AG20443 (cell line): Measurements from ENCODE around the gene SLCO4A1.
"Not testable (repeated sequence)": the region's sequence is repeated elsewhere in the genome, so short reads cannot be mapped to it uniquely, and the experiment has no call there.

ENCODE experiments used
- DNase-seq: peaks from one replicate; pipeline ENCODE4 v3.0.0; 2012; ENCODE audit warnings: low spot score, mixed read lengths

Gene SLCO4A1

GRCh38 chr20:62622877-62623487 lies 19.3 kb upstream of the SLCO4A1 start:
- no peak for DNase-seq

GRCh38 chr20:62623488-62624324 lies 18.6 kb upstream of the SLCO4A1 start:
- peak; percentile 98 for DNase-seq

- DNase-seq = no peak
These were observed 18.0 kb upstream of the SLCO4A1 start for GRCh38 chr20:62624325-62624690.

- DNase-seq = no peak
These were observed 17.4 kb upstream of the SLCO4A1 start for GRCh38 chr20:62624719-62625453.

- DNase-seq = no peak
These were observed 16.8 kb upstream of the SLCO4A1 start for GRCh38 chr20:62625516-62625915.

GRCh38 chr20:62625921-62626547 lies 16.3 kb upstream of the SLCO4A1 start:
- no peak for DNase-seq

- DNase-seq = not testable (repeated sequence)
These were observed 14.9 kb upstream of the SLCO4A1 start for GRCh38 chr20:62627425-62627824.

- DNase-seq = peak; percentile 40
These were observed 14.2 kb upstream of the SLCO4A1 start for GRCh38 chr20:62627901-62628612.

- DNase-seq = no peak
These were observed 13.6 kb upstream of the SLCO4A1 start for GRCh38 chr20:62628691-62629090.

- DNase-seq = no peak
These were observed 12.3 kb upstream of the SLCO4A1 start for GRCh38 chr20:62629864-62630470.

- no peak for DNase-seq
These were observed 10.7 kb upstream of the SLCO4A1 start for GRCh38 chr20:62631336-62632308.

- no peak for DNase-seq
These were observed 9.7 kb upstream of the SLCO4A1 start for GRCh38 chr20:62632575-62633090.

- no peak for DNase-seq
These were observed 8.5 kb upstream of the SLCO4A1 start for GRCh38 chr20:62633598-62634329.

- no peak for DNase-seq
These were observed 7.9 kb upstream of the SLCO4A1 start for GRCh38 chr20:62634330-62634967.

- no peak for DNase-seq
These were observed 7.1 kb upstream of the SLCO4A1 start for GRCh38 chr20:62635232-62635631.

GRCh38 chr20:62635852-62636251 lies 6.5 kb upstream of the SLCO4A1 start:
- no peak for DNase-seq

- DNase-seq = no peak
These were observed 5.9 kb upstream of the SLCO4A1 start for GRCh38 chr20:62636446-62636845.

GRCh38 chr20:62637110-62637509 lies 5.2 kb upstream of the SLCO4A1 start:
- DNase-seq = no peak
